GM23338 (cell line): Measurements from ENCODE around the gene SAMD4A. TPM values are rescaled to one million over a fixed set of nuclear protein-coding genes. Genes with fewer than 3 reads are reported as not detected.

Experiments used
- ATAC-seq: fragments of 200-7000 bp; cut with Tn5 transposase; 3 replicates; pipeline ENCODE4 v1.9.1; 2020
- DNase-seq: peaks from one replicate; pipeline ENCODE4 v3.0.0-alpha.2; 2015; ENCODE audit warnings: low spot score
- H2AFZ ChIP-seq: fragments of 200-600 bp; sonication (generic); 2 replicates; pipeline ENCODE4 v1.8.0; 2016; ENCODE audit warnings: antibody characterized with exemption, mild to moderate bottlenecking, moderate library complexity
- H3F3A ChIP-seq: fragments of 200-600 bp; sonication (generic); replicated peaks from 2 replicates; pipeline ENCODE4 v1.8.0; 2017; ENCODE audit warnings: antibody characterized with exemption, mixed run types, low read depth
- H3K27ac ChIP-seq: fragments of 200-600 bp; sonication (generic); 2 replicates; pipeline ENCODE4 v1.6.1; 2016; ENCODE audit warnings: low read depth
- H3K27me3 ChIP-seq: fragments of 200-600 bp; sonication (generic); 2 replicates; pipeline ENCODE4 v1.8.0; 2016; ENCODE audit warnings: mild to moderate bottlenecking, mixed run types, moderate library complexity; ENCODE audit not compliant: insufficient read depth
- H3K36me3 ChIP-seq: fragments of 200-600 bp; sonication (generic); 2 replicates; pipeline ENCODE4 v1.8.0; 2016; ENCODE audit warnings: mild to moderate bottlenecking; ENCODE audit not compliant: insufficient read depth
- H3K4me1 ChIP-seq: fragments of 200-600 bp; sonication (generic); 2 replicates; pipeline ENCODE4 v1.8.0; 2016; ENCODE audit warnings: mild to moderate bottlenecking, moderate library complexity; ENCODE audit not compliant: insufficient read depth
- H3K4me2 ChIP-seq: fragments of 200-600 bp; sonication (generic); 2 replicates; pipeline ENCODE4 v1.7.1; 2017; ENCODE audit warnings: mixed run types
- H3K4me3 ChIP-seq: fragments of 200-600 bp; sonication (generic); 2 replicates; pipeline ENCODE4 v1.6.1; 2016; ENCODE audit warnings: mixed run types
- H3K79me2 ChIP-seq: fragments of 200-600 bp; sonication (generic); replicated peaks from 2 replicates; pipeline ENCODE4 v1.8.0; 2017; ENCODE audit warnings: mild to moderate bottlenecking; ENCODE audit not compliant: insufficient read depth
- H3K9me2 ChIP-seq: fragments of 200-600 bp; sonication (generic); 2 replicates; pipeline ENCODE4 v1.8.0; 2017; ENCODE audit not compliant: insufficient read depth
- H4K20me1 ChIP-seq: fragments of 200-600 bp; sonication (generic); replicated peaks from 2 replicates; pipeline ENCODE4 v1.8.0; 2017; ENCODE audit warnings: mild to moderate bottlenecking; ENCODE audit not compliant: insufficient read depth
- H3K27ac Mint-ChIP-seq: 2 replicates; pipeline ENCODE4 v1.8.0; 2020; ENCODE audit warnings: inconsistent platforms, mild to moderate bottlenecking, moderate library complexity, mixed read lengths
- H3K27me3 Mint-ChIP-seq: 3 replicates; pipeline ENCODE4 v1.8.0; 2022; ENCODE audit warnings: low read depth, mild to moderate bottlenecking, moderate library complexity, mixed read lengths, inconsistent platforms; ENCODE audit not compliant: insufficient read depth, poor library complexity
- H3K36me3 Mint-ChIP-seq: 3 replicates; pipeline ENCODE4 v1.8.0; 2021; ENCODE audit warnings: low read depth, mild to moderate bottlenecking, inconsistent platforms, moderate library complexity, mixed read lengths
- H3K4me1 Mint-ChIP-seq: 3 replicates; pipeline ENCODE4 v1.8.0; 2020; ENCODE audit warnings: mild to moderate bottlenecking, inconsistent platforms, mixed read lengths
- H3K4me3 Mint-ChIP-seq: 3 replicates; pipeline ENCODE4 v1.8.0; 2021; ENCODE audit warnings: moderate library complexity, mild to moderate bottlenecking, inconsistent platforms, mixed read lengths
- H3K9me3 Mint-ChIP-seq: 3 replicates; pipeline ENCODE4 v1.8.0; 2020; ENCODE audit warnings: moderate library complexity, mild to moderate bottlenecking, inconsistent platforms, mixed read lengths
- CREB1 ChIP-seq: fragments of 250-450 bp; sonication (Bioruptor Pico); IDR thresholded peaks from 2 replicates; pipeline ENCODE4 v1.5.0; 2020; ENCODE audit warnings: low read depth, mild to moderate bottlenecking, moderate library complexity
- CTCF ChIP-seq, 2 experiments: fragments of 200-600 bp in 1 of 2; sonication (generic) in 1 of 2; conservative IDR thresholded peaks; 2 replicates each; pipeline versions ENCODE4 v1.5.1 to v1.6.1; 2016 to 2017; ENCODE audit warnings: antibody characterized with exemption in 2 of 2, low read depth in 2 of 2, mild to moderate bottlenecking in 2 of 2, moderate library complexity in 1 of 2
- EZH2 ChIP-seq: fragments of 200-600 bp; sonication (generic); IDR thresholded peaks from one replicate; pipeline ENCODE4 v1.8.0; 2017; ENCODE audit warnings: antibody characterized with exemption, mild to moderate bottlenecking, low read depth; ENCODE audit not compliant: unreplicated experiment
- EZH2phosphoT487 ChIP-seq: fragments of 200-600 bp; sonication (generic); IDR thresholded peaks from one replicate; pipeline ENCODE4 v1.8.1; 2018; ENCODE audit warnings: antibody characterized with exemption; ENCODE audit not compliant: unreplicated experiment
- JUNB ChIP-seq: IDR thresholded peaks from one replicate; pipeline ENCODE4 v1.6.1; 2016; ENCODE audit warnings: antibody characterized with exemption; ENCODE audit not compliant: unreplicated experiment
- NANOG ChIP-seq: IDR thresholded peaks from 2 replicates; pipeline ENCODE4 v1.6.1; 2016; ENCODE audit warnings: antibody characterized with exemption, borderline replicate concordance
- POLR2AphosphoS5 ChIP-seq: IDR thresholded peaks from 2 replicates; pipeline ENCODE4 v1.6.1; 2016; ENCODE audit warnings: antibody characterized with exemption, low read depth
- STAT1 ChIP-seq: IDR thresholded peaks from one replicate; pipeline ENCODE4 v1.6.1; 2016; ENCODE audit warnings: antibody characterized with exemption; ENCODE audit not compliant: unreplicated experiment
- ZNF114 ChIP-seq: fragments of 250-450 bp; sonication (Bioruptor Pico); IDR thresholded peaks from 2 replicates; pipeline ENCODE4 v1.5.0; 2020; ENCODE audit warnings: mild to moderate bottlenecking, moderate library complexity
- ZNF331 ChIP-seq: fragments of 250-450 bp; sonication (Bioruptor Pico); IDR thresholded peaks from 2 replicates; pipeline ENCODE4 v1.5.0; 2020; ENCODE audit warnings: low read depth, mild to moderate bottlenecking, moderate library complexity
- ZNF462 ChIP-seq: fragments of 250-450 bp; sonication (Bioruptor Pico); IDR thresholded peaks from 2 replicates; pipeline ENCODE4 v1.5.0; 2020; ENCODE audit warnings: mild to moderate bottlenecking, moderate library complexity
- polyA plus RNA-seq: library from polyadenylated mRNA; unstranded; fragments of >200 nt; fragmentation: Nextera tagmentation; extraction: Ambion mirVana; gene quantifications from 2 replicates; pipeline ENCODE4 v1.2.1, GENCODE V29; 2016
- total RNA-seq: library from RNA; depleted of rRNA; stranded (reverse); fragments of >200 nt; shearing (Covaris generic); gene quantifications from 2 replicates; pipeline ENCODE4 v1.2.3, GENCODE V29; 2014
- TF ChIP-seq, protein P1 (sequence below): IDR thresholded peaks from one replicate; pipeline ENCODE4 v1.6.1; 2018; ENCODE audit warnings: antibody characterized with exemption; ENCODE audit not compliant: unreplicated experiment
- TF ChIP-seq, protein P2 (sequence below): IDR thresholded peaks from 2 replicates; pipeline ENCODE4 v1.6.1; 2016; ENCODE audit warnings: antibody characterized with exemption

Gene SAMD4A
- total and polyA plus RNA-seq, 2 experiments from 2014 or later = 1.6 to 6.9 TPM

- H3K27ac ChIP-seq = no peak overlapping the region
- H3K36me3 Mint-ChIP-seq = no peaks in the 10 kb centered on the region
- H3F3A ChIP-seq = no peaks in the 10 kb centered on the region
- no peak overlapping the region for H3K4me2 ChIP-seq
- H3K9me3 Mint-ChIP-seq = no peaks in the 10 kb centered on the region
- no peaks in the 10 kb centered on the region for H3K79me2 ChIP-seq
- no peaks in the 10 kb centered on the region for H3K36me3 ChIP-seq
- no peak overlapping the region for H3K27ac Mint-ChIP-seq
- H2AFZ ChIP-seq = no peak overlapping the region
- no peaks in the 10 kb centered on the region for H4K20me1 ChIP-seq
- no peak overlapping the region for H3K4me3 Mint-ChIP-seq
- 0 out of 2 replicates have a peak, but pooled peaks cover 3% of the 10 kb centered on the region for H3K9me2 ChIP-seq
- TF ChIP-seq CREB1 (no peak), POLR2AphosphoS5 (no peak), CTCF (conservative IDR thresholded peaks at IDR 0.05; ENCODE audit: low read depth in 2 of 2) (no peak), ZNF462 (CRISPR knock-in tag) (no peak), NANOG (no peak), ZNF114 (CRISPR knock-in tag) (no peak), STAT1 (no peak), EZH2phosphoT487 (no peak), ZNF331 (no peak), EZH2 (no peak), JUNB (no peak)
- TF ChIP-seq, protein P1, sequence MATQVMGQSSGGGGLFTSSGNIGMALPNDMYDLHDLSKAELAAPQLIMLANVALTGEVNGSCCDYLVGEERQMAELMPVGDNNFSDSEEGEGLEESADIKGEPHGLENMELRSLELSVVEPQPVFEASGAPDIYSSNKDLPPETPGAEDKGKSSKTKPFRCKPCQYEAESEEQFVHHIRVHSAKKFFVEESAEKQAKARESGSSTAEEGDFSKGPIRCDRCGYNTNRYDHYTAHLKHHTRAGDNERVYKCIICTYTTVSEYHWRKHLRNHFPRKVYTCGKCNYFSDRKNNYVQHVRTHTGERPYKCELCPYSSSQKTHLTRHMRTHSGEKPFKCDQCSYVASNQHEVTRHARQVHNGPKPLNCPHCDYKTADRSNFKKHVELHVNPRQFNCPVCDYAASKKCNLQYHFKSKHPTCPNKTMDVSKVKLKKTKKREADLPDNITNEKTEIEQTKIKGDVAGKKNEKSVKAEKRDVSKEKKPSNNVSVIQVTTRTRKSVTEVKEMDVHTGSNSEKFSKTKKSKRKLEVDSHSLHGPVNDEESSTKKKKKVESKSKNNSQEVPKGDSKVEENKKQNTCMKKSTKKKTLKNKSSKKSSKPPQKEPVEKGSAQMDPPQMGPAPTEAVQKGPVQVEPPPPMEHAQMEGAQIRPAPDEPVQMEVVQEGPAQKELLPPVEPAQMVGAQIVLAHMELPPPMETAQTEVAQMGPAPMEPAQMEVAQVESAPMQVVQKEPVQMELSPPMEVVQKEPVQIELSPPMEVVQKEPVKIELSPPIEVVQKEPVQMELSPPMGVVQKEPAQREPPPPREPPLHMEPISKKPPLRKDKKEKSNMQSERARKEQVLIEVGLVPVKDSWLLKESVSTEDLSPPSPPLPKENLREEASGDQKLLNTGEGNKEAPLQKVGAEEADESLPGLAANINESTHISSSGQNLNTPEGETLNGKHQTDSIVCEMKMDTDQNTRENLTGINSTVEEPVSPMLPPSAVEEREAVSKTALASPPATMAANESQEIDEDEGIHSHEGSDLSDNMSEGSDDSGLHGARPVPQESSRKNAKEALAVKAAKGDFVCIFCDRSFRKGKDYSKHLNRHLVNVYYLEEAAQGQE = no peak
- TF ChIP-seq, protein P2, sequence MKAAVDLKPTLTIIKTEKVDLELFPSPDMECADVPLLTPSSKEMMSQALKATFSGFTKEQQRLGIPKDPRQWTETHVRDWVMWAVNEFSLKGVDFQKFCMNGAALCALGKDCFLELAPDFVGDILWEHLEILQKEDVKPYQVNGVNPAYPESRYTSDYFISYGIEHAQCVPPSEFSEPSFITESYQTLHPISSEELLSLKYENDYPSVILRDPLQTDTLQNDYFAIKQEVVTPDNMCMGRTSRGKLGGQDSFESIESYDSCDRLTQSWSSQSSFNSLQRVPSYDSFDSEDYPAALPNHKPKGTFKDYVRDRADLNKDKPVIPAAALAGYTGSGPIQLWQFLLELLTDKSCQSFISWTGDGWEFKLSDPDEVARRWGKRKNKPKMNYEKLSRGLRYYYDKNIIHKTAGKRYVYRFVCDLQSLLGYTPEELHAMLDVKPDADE = no peak
- H3K27me3 ChIP-seq = no peaks in the 10 kb centered on the region
- DNase-seq = no peak
- no peak for ATAC-seq
- no peaks in the 10 kb centered on the region for H3K27me3 Mint-ChIP-seq
- no peak overlapping the region for H3K4me3 ChIP-seq
- no peaks in the 10 kb centered on the region for H3K4me1 ChIP-seq
- H3K4me1 Mint-ChIP-seq = peaks cover 8% of the 10 kb centered on the region
These were observed 216.7 kb downstream of the SAMD4A start for GRCh38 chr14:54783660-54784015.
